Body of pancreas (tissue), 4 donors: ENCODE measurements around the gene PCDHB12. TPM values are rescaled to one million over a fixed set of nuclear protein-coding genes. Genes with fewer than 3 reads are reported as not detected.
"Not testable (repeated sequence)": the region's sequence is repeated elsewhere in the genome, so short reads cannot be mapped to it uniquely, and the experiment has no call there.

Source experiments
- ATAC-seq: fragments of 150-250 bp; one replicate; pipeline ENCODE4 v1.9.1; 2016
- DNase-seq, 4 donors: peaks; one replicate each; pipeline ENCODE4 v3.0.0-alpha.2; 2019
- H3K27ac ChIP-seq, 4 donors: fragments of 200-600 bp; sonication (generic); 1 replicate in 3 of 4; 2 replicates in 1 of 4; pipeline versions ENCODE4 v1.5.1 to v1.6.1; 2016 to 2019; ENCODE audit warnings: mild to moderate bottlenecking in 1 of 4, mixed read lengths in 1 of 4, moderate library complexity in 1 of 4
- H3K27me3 ChIP-seq, 2 donors: fragments of 200-600 bp; sonication (generic); one replicate each; pipeline ENCODE4 v1.6.0; 2016; ENCODE audit warnings: mild to moderate bottlenecking in 1 of 2
- H3K36me3 ChIP-seq, 2 donors: fragments of 200-600 bp; sonication (generic); replicated peaks in 1 of 2; 2 replicates each; pipeline ENCODE4 v1.5.1; 2016; ENCODE audit warnings: low read depth in 2 of 2; ENCODE audit not compliant: insufficient read depth in 1 of 2
- H3K4me1 ChIP-seq: fragments of 200-600 bp; sonication (generic); one replicate; pipeline ENCODE4 v1.6.0; 2016
- H3K4me3 ChIP-seq, 2 donors: fragments of 200-600 bp; sonication (generic); 1 replicate in 1 of 2; 2 replicates in 1 of 2; pipeline ENCODE4 v1.5.1; 2016 to 2019
- H3K9me3 ChIP-seq, 3 donors: fragments of 200-600 bp; sonication (generic); 1 replicate in 2 of 3; 2 replicates in 1 of 3; pipeline ENCODE4 v1.5.1; 2016
- CTCF ChIP-seq, 7 experiments: fragments of 450-650 bp in 4 of 7; fragments of 200-600 bp in 3 of 7; sonication (generic) in 3 of 7; IDR thresholded peaks; one replicate each; pipeline ENCODE4 v1.5.1; 2016 to 2019; ENCODE audit warnings: antibody characterized with exemption in 7 of 7
- POLR2A ChIP-seq, 3 donors: fragments of 450-650 bp; IDR thresholded peaks; one replicate each; pipeline ENCODE4 v1.6.1; 2016; ENCODE audit warnings: antibody characterized with exemption in 3 of 3, mild to moderate bottlenecking in 2 of 3
- WGBS, 2 donors: methylation state at CpG; one replicate each; pipeline ENCODE4 v1.1.5; 2017; 5-methylcytosine and 5-hydroxymethylcytosine counted together
- intact Hi-C: fragments of 100-400 bp; cut with DNase I; formaldehyde crosslinking; loops from one replicate; pipeline ENCODE4 v1.15.1; 2023
- total RNA-seq, 2 donors: library from RNA; depleted of rRNA; stranded (reverse); fragments of >200 nt; gene quantifications; one replicate each; pipeline ENCODE4 v1.1.0, GENCODE V29; 2016

The PCDHB12 gene
- total RNA-seq, 2 donors from 2014 or later, result 2.0 to 3.4 TPM

- no peak overlapping the region for H3K27ac ChIP-seq
- no peaks in the 10 kb centered on the region for H3K4me1 ChIP-seq
- ATAC-seq (no peak), DNase-seq (no peak)
- no peaks in the 10 kb centered on the region for H3K36me3 ChIP-seq
- H3K4me3 ChIP-seq, result no peak overlapping the region
- intact Hi-C loops, result no loop called here
- H3K9me3 ChIP-seq, result peaks cover 0 to 83% (median 3%) of the 10 kb centered on the region in 3 donors
- no peaks in the 10 kb centered on the region for H3K27me3 ChIP-seq
- WGBS, 2 donors, result 14% methylated on average over 37 of the region's 43 CpGs; no CpG with 5 or more reads in 1 of the 2 donors
- TF ChIP-seq POLR2A (IDR thresholded peaks at IDR 0.05), result no peak
Observed at GRCh38 chr5:141241496-141241895, 33.0 kb downstream of the PCDHB12 start.

- H3K9me3 ChIP-seq, result peaks cover 0 to 92% (median 10%) of the 10 kb centered on the region in 3 donors
- H3K27ac ChIP-seq, result no peak within 1 kb of the TSS
- 6 to 14% methylated on average over 16 of the region's 16 CpGs for WGBS, 2 donors
- no peak for ATAC-seq
- no peak within 1 kb of the TSS for H3K4me3 ChIP-seq
- peak in 3 of 4 donors; percentile 14 to 50 (median 26) for DNase-seq
- no peaks in the 10 kb centered on the region for H3K27me3 ChIP-seq
- TF ChIP-seq CTCF (IDR thresholded peaks at IDR 0.05) (peak in 3 of 7 experiments; percentile 14 to 20 (median 19)), POLR2A (IDR thresholded peaks at IDR 0.05) (no peak)
- H3K4me1 ChIP-seq, result no peaks in the 10 kb centered on the region
- H3K36me3 ChIP-seq, result no peaks in the 10 kb centered on the region
- intact Hi-C loops, result no loop called here
Observed at GRCh38 chr5:141245250-141245717, 36.8 kb downstream of the PCDHB12 start, which contains the start of gene PCDHB15. Gene PCDHB15 (plus strand): TSS chr5:141245395. CDS start chr5:141245579, 184 bp downstream.

DNA sequence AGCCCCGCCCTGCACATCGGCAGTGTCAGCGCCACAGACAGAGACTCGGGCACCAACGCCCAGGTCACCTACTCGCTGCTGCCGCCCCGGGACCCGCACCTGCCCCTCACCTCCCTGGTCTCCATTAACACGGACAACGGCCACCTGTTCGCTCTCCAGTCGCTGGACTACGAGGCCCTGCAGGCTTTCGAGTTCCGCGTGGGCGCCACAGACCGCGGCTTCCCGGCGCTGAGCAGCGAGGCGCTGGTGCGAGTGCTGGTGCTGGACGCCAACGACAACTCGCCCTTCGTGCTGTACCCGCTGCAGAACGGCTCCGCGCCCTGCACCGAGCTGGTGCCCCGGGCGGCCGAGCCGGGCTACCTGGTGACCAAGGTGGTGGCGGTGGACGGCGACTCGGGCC lies 38.5 kb downstream of the PCDHB12 start:
- ATAC-seq, DNase-seq, H3K27me3 ChIP-seq, H3K27ac ChIP-seq, H3K36me3 ChIP-seq, H3K4me1 ChIP-seq, intact Hi-C loops, H3K4me3 ChIP-seq: not testable (repeated sequence)
- WGBS, 2 donors, result 43% methylated on average over 21 of the region's 42 CpGs; no CpG with 5 or more reads in 1 of the 2 donors
- peaks cover 0 to 91% (median 10%) of the 10 kb centered on the region in 3 donors for H3K9me3 ChIP-seq

DNA sequence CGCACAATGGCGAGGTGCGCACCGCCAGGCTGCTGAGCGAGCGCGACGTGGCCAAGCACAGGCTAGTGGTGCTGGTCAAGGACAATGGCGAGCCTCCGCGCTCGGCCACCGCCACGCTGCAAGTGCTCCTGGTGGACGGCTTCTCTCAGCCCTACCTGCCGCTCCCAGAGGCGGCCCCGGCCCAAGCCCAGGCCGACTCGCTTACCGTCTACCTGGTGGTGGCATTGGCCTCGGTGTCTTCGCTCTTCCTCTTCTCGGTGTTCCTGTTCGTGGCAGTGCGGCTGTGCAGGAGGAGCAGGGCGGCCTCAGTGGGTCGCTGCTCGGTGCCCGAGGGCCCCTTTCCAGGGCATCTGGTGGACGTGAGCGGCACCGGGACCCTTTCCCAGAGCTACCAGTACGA lies 38.9 kb downstream of the PCDHB12 start:
- WGBS, 2 donors, result 34 to 55% methylated on average over 11 to 21 of the region's 34 CpGs
- peaks cover 0 to 91% (median 10%) of the 10 kb centered on the region in 3 donors for H3K9me3 ChIP-seq

GRCh38 chr5:141250576-141250975 lies 42.1 kb downstream of the PCDHB12 start:
- intact Hi-C loops, result no loop called here
- TF ChIP-seq POLR2A (IDR thresholded peaks at IDR 0.05) (no peak), CTCF (IDR thresholded peaks at IDR 0.05) (no peak)
- Histone ChIP-seq H3K36me3 (no peaks in the 10 kb centered on the region), H3K27ac (no peak overlapping the region), H3K27me3 (no peaks in the 10 kb centered on the region), H3K4me3 (no peak overlapping the region), H3K4me1 (no peaks in the 10 kb centered on the region), H3K9me3 (peaks cover 3 to 84% (median 6%) of the 10 kb centered on the region in 3 donors)
- DNase-seq (no peak), ATAC-seq (no peak)

More for the DNA sequence above, 38.9 kb downstream of the PCDHB12 start:
- H3K4me3 ChIP-seq, ATAC-seq, H3K36me3 ChIP-seq, intact Hi-C loops, H3K4me1 ChIP-seq, H3K27me3 ChIP-seq, DNase-seq, H3K27ac ChIP-seq: not testable (repeated sequence)

- DNase-seq, result no peak
Observed at GRCh38 chr5:141258464-141258863, 49.9 kb downstream of the PCDHB12 start.

More at GRCh38 chr5:141258464-141258863, 49.9 kb downstream of the PCDHB12 start:
- Histone ChIP-seq H3K4me1 (no peaks in the 10 kb centered on the region), H3K36me3 (no peaks in the 10 kb centered on the region), H3K27ac (no peak overlapping the region), H3K4me3 (no peak overlapping the region), H3K27me3 (peaks cover 0 to 4% of the 10 kb centered on the region in 2 donors), H3K9me3 (peaks cover 3 to 79% (median 4%) of the 10 kb centered on the region in 3 donors)
- intact Hi-C loops, result no loop called here
- TF ChIP-seq CTCF (IDR thresholded peaks at IDR 0.05) (no peak), POLR2A (IDR thresholded peaks at IDR 0.05) (no peak)
- no peak for ATAC-seq
